GM20000 (cell line): ENCODE measurements around the gene ZNF546.

Experiments
- DNase-seq: peaks from one replicate; pipeline ENCODE4 v3.0.0; 2012; ENCODE audit warnings: low spot score
- CTCF ChIP-seq: IDR thresholded peaks from 2 replicates; pipeline ENCODE4 v1.5.1; 2012; ENCODE audit warnings: mild to moderate bottlenecking, control low read depth; ENCODE audit errors: extremely low read depth, missing control alignments

ZNF546 gene

GRCh38 chr19:40057166-40057565 lies 60.3 kb downstream of the ZNF546 start:
- DNase-seq = no peak
- TF ChIP-seq CTCF = no peak

- no peak for DNase-seq
- no peak for TF ChIP-seq CTCF
Observed at GRCh38 chr19:40059624-40060023, 62.8 kb downstream of the ZNF546 start.

- TF ChIP-seq CTCF = no peak
- DNase-seq = no peak
Observed at GRCh38 chr19:40070058-40070457, 73.2 kb downstream of the ZNF546 start.
